Activated T-helper 9 cell treated with anti-CD3 and anti-CD28 coated beads, Interleukin-2, amount 50 U/mL, for 16 hours (primary cell): ENCODE results near the gene MUC15.
"Not testable (repeated sequence)": the region's sequence is repeated elsewhere in the genome, so short reads cannot be mapped to it uniquely, and the experiment has no call there.

Experiments used
- DNase-seq: peaks from one replicate; pipeline ENCODE4 v3.0.0-alpha.2; 2020; ENCODE audit warnings: low read depth

The MUC15 gene, protein sequence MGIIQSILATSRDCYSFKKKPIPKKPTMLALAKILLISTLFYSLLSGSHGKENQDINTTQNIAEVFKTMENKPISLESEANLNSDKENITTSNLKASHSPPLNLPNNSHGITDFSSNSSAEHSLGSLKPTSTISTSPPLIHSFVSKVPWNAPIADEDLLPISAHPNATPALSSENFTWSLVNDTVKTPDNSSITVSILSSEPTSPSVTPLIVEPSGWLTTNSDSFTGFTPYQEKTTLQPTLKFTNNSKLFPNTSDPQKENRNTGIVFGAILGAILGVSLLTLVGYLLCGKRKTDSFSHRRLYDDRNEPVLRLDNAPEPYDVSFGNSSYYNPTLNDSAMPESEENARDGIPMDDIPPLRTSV

DNA sequence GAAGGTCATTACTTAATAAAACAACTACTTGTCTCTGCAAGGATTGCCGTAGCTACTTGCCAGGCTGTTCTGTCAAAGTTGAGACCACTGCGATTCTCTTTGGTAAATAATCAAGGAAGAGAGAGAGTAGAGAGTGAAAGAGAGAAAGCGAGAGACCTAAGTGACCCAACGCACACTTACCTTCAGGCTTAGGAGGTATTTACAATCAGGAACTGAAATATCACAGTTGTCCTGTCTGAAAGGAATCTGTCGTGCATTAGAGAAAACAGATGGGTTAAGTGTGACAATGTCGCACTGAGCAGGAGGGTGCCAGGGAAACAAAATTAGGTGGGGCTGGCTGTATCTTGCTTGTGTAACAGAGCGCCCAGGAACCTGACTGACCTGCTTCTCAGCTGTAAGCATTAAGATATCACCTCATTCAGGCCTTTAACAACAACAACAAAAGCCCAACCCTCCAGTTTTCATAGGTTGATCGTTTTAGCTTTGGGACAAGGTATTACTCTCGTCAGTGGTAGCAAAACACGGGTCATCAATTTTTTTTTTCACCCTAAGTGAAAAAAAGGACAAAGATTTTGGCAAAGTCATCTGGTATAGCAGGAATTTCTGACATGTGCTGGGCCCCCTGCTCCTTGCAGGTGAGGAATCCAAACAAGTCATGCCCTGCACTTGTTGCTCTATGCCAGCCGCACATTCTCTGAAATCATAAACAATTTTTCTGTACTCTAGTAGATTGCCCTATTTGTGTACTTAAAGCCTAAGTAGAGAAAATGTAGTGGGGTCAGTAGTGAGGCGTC lies at the start of gene MUC15:
MUC15 (minus strand) TSS at position 403 of the 794 bp plus-strand sequence. CDS start 5,169 bp downstream, outside the sequence.
- DNase-seq: no peak

DNA sequence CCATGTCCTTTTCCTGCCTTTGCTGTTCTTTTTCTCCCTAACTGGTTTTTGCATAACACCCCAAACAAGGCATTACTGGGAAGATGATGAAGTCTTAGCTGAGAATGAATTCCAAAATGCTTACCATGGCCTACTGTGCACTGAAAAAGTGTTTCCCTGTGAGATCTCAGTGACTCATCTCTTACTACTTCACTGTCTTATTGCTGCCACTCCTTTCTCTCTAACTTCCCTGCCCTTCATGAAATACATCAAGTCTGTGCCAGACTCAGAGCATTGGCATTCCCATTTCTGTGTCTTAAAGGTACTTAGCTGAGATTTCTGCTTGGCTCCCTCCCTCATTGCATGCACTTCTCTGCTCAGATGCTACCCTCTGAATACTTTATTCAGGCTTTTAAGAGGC lies 49.1 kb upstream of the MUC15 start:
- DNase-seq: no peak

DNA sequence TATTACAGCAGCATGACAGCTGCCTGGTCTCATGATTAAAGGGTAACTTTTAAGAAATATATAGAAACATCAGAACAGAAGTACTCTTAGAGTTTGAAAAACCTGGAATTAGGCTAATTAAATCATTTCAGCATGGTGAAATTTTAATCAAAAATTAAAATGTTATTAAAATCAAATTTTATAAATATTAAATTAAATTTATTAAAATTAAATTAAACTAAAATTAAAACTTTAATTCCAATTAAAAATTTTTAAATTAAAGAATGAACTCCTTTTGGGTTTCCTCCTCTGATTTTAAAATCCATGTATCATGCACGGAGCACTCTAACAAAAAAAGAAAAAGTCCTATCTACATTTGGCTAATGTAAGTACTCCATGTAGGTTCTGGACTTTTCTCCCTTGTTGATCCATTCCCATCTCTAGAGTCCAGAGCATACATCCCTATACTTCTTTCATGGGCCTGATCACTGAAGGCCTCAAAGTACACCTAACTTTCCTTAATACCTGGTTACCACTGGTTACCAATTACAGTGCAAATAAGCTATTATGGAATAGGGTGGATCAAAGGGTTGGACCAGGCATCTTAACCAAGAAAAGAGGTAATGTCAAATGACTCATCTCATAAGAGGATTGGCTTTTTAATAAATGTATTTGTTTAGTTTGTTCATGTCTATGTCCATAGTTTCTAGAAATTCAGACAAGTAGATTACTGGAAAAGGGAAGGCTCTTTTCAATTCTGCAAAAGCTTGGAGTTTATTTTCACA lies 48.4 kb upstream of the MUC15 start:
- no peak for DNase-seq

DNA sequence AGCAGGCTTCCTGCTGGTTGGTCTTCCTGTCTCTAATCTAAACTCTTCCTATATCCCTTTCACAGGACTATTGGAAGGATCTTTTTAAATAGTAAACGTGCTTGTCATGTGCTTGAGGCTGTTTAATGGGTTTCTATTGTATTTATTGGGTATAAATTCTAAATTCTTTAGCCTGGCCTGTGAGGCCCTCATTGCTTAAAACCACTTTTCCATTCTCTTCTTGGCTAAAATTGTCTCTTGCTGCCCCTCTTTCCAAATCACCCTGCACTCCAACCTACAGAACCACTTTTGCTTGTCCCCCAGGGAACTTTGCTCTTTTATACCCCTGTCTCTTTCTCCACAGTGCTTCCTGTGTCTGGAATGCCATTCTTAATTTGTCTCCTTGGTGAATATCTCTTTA lies 46.4 kb upstream of the MUC15 start:
- no peak for DNase-seq

DNA sequence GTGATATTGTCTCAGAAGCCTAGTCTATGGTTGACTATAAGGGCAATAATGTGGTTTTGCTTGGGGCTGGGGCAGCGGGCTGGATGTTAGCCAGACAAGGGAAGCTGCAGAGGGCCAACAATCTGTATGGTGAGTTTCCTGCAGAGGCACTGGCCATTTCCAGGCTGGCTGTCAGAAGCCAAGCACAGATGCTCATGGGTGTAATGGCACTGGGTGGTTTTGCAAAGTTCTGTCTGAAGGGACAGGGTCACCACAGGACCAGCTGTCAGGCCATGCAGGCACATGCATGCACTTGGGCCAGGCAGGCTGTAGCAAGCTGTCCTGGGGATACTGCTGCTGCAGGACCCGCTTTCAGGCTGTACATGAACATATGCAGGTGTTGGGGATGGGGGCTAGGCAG lies 41.7 kb upstream of the MUC15 start:
- DNase-seq: no peak

DNA sequence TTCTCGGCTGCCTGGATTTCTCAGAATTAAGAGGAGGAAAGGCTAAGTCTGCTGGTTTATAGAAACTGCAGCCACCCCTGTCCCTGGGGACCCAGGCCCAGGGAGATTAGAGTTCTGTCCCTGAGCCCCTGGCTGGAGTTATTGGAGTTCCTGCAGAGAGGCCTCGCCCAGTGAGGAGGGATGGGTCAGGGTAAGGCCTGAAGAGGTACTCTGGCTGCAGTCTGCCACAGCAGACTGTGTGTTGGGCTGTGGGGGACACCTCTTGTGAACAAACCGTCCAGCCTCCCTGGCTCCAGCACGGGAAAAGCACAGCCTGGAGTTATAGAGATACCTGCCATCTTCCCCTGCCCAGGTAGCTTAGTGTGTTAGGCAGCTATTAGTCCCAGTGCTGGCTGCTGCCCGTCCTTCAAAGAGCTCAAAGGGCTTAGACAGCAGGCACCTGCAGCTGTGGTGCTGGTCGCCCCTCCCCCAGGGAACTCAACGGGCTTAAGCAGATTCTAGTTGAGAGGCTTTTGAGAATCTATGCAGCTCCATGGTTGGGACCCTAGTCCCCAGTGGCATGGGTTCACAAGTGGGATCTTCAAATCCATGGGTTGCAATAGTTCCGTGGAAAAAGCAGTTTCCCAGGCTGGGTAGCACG lies 36.6 kb upstream of the MUC15 start:
- no peak for DNase-seq

DNA sequence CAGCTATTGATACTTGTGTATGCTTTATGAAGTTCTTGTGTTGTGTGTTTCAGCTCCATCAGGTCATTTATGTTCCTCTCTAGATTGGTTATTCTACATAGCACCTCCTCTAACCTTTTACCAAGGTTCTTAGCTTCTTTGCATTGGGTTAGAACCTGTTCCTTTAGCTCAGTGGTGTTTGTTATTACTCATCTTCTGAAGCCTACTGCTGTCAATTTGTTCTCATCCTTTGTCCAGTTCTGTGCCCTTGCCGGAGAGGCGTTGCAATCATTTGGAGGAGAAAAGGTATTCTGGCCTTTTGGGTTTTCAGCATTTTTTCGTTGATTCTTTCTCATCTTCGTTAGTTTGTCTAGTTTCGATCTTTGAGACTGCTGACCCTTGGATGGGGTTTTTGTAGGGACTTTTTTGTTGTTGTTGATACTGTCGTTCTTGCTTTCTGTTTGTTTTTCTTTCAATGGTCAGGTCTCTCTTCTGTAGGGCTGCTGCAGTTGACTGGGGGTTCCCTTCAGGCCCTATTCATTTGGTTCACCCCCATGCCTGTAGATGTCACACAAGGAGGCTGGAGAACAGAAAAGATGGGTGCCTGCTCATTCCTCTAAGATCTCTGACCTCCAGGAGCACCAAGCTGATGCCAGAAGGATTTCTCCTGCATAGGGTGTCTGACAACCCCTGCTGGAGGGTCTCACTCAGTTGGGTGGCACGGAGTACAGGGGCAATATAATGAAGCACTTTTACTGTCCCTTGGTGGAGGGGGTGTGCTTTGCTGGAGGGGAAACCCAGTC lies 35.9 kb upstream of the MUC15 start:
- DNase-seq: no peak

DNA sequence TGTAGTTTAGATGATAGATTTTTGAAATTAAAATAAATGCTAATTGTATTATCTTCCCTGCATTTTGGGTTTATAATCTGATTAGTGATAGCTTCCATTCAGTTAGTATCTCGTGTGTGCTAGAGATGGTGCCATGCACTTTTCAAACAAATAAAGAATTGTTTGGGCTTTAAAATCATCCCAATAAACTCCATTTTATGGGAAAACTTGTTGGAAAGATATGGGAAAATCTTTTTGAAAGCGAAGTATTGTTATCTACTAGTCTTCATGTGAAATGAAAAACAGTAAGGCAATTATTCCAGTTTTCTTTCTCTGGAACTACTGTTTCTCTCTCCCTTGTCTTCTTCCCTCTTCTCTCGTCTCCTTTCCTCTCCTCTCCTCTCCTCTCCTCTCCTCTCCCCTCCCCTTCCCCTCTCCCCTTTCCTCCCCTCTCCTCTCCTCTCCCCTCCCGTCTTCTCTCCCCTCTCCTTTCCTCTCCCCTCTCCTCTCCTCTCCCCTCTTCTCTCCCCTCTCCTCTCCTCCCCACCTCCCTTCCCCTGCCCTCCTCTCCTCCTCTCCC lies 27.9 kb upstream of the MUC15 start:
- DNase-seq: no peak

DNA sequence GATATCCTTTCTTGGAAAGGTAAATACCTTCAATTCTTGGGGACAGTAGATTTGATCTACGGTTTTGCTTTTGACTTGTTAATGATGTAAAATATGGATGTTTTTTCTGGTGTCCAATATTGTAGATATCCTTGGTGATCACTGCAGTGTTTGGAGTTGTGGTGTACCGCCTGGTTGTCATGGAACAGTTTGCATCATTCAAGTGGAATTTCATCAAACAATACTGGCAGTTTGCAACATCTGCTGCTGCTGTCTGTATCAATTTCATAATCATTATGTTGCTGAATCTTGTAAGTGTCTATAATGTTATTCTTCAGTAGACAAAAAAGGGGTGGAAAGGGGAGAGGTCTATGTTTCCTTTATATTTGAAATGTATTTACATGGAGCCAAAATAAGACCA lies 27.4 kb upstream of the MUC15 start:
- no peak for DNase-seq

DNA sequence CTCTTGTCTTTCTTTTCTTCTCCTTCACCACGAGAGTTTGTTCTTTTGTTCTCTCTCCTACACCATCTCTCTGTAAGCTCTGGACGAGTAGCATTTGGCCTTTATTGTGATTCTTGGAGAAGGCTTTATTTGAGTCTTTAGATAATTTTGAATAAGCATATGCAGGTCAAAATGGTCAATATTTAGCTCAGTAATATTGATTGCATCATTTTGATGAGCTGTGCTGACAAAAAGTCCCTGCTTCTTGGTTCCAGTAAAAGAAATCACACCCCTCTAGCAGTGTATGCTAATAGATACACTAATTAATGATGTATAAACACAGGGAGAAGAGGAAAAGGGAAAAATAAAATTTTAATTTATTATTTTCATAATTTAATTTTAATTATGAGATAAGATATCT lies 25.8 kb upstream of the MUC15 start:
- no peak for DNase-seq

DNA sequence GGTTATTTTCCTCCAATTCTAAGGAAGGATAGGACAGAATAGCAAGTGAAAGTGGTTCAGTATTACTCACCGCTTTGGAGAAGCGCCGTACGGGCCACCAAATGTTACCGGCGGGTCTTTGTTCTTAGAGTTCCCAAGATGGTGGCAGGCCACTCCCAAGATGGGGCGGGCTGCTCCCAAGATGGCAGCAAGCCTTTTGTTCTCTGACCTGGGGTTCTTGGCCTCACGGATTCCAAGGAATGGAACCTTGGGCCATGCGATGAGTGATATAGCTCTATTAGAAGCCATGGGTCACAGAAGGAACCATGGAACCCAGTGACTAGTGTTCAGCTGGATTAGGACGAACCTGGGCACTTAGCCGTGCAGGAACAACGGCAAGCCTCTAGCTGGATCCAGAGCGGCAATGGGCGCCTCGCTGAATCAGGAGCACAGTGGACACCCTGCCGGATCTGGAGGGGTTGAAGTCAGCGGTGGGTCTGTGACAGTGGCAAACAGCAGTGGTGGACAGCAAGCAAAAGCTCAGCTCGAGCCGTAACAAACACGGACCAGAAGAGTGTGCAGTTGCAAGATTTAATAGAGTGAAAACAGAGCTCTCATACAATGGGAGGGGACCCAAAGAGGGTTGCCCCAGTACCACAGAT lies 25.1 kb upstream of the MUC15 start:
- not testable (repeated sequence) for DNase-seq

DNA sequence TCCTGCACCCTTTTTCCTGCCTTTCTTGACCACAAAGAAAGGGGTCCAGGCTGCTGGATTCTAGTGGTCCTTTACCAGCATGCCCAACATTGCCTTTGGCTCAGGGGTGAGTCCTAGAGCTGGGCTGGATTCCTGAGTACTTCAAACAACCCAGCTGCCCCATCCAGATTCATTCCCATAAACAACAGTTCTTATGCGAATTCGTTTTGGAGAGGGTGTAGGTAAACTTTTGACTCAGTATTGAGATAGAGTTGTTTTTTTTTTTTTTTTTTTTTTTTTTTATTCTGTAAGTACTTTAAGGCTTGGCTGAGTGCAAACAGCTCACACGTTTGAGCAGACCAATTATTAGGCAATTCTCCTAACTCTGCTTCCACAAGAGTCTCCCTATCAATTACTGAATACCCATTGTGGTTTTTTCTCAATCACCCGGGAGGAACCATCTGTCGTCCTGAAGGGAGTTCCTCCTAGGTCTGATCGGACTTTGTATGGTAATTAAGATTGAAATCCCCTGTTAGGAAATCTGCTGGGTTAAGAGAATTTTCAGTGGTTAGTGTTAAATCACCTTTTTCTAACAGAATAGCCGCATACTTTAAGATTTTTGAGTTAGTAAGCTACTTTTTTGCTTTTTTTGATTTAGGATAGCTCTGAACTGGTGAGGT lies 23.3 kb upstream of the MUC15 start:
- DNase-seq: not testable (repeated sequence)

DNA sequence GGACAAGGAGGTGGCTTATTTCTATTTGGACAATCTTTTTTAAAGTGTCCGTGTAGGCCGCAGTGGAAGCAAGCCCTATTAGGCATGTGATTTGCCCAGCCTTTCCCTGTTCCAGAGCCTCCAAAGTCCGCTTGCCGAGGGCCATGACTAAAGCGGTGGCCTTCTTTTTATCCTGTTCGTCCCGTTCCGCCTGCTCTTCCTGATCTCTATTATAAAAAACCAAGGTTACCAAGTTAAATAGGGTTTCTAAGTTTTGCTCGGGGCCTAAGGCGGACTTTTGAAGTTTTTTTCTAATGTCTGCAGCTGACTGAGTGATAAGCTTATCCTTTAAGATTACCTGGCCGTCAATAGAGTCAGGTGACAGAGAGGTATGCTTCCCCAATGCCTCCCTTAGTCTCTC lies 21.6 kb upstream of the MUC15 start:
- no peak for DNase-seq

DNA sequence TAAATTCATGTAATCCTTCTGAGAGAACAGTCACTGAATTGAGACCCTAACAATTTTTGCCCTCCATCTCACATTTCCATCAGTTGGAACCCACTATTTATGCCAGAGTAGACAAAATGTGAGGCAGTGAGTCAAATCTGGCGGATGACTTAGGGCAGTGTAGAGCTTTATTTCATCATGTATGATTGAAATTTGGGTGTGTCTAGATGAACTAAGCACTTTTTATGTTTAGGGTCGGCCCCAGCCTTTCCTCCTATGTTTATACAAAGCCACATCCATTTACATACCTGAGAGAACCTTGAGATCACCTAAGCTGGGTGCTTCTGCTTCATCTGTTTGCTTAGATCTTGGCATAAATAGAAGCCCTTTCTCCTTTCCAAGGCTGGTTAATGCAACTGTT lies 15.0 kb upstream of the MUC15 start:
- DNase-seq: no peak

DNA sequence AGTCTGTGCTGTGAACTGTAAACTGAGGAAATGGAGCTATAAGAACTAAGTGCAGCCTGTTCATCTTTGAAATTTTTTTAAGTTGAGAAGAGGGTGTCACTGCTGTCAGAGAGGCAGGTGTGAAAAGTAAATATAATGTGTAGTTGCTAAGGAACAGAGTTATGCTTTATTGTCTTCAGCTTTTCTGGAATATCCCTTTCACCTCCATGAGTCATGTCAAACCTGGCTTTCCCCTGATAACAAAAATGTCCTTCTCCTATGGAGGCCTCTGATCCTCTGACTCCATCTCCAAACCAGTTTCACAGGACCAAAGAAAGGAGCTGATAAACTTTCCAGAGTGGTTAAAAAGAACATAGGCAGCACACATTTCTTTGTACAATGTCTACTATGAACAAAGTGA lies 12.8 kb upstream of the MUC15 start:
- no peak for DNase-seq

DNA sequence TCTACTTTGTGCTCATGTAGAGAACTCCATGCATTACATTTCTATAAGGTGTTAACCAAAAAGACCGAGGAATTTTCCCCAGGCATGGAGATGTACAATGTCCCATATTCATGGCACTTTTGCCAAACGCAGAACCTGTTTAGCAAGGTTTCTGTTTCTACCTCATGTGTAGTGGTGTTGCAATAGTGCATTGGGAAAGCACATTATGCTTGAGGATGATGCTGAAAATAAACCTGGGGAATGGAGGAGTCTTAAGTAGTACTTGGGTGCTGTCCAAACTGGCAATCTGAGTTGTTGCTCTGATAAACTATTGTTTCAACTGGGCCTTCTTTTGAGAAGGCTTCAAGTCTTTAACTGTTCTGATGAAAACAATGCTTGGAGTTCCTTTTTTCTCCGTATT lies 11.5 kb upstream of the MUC15 start:
- no peak for DNase-seq

DNA sequence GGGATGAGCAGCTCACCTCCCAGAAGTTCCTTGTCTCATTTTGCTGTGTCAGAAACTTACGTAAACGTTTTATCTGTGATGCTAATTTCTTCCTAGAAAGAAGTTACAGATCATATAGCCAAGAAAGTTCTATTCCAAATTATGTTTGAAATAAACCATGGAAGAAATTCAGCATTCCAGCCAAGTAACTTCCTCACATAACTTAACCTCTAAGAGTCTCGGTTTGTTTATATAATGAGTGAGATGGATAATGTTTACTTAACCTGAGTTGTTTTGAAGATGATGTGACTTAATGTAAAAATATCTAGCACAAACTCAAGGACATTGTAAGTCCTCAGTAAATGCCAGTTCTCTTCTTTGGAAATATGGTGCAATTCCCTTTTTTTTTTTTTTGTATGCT lies 8.9 kb upstream of the MUC15 start:
- DNase-seq: no peak

DNA sequence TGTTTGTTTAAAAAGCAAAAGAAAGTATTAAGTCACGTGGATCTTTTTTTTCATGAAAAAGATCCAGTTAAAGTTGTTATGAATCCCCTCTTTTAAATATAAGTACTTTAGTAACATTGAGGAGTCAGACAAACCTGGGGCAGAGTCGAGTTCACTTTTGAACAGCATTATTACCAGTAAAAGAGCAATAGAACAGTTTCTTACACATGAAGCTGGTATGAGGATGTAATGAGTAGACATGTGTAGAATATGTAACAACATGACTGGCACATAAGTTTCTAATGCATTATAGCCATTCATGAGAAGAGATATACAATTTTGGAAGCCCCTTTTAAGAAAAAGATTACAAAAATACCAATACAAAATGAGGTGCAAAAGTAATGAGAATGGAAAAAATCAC lies 7.6 kb upstream of the MUC15 start:
- DNase-seq: no peak

DNA sequence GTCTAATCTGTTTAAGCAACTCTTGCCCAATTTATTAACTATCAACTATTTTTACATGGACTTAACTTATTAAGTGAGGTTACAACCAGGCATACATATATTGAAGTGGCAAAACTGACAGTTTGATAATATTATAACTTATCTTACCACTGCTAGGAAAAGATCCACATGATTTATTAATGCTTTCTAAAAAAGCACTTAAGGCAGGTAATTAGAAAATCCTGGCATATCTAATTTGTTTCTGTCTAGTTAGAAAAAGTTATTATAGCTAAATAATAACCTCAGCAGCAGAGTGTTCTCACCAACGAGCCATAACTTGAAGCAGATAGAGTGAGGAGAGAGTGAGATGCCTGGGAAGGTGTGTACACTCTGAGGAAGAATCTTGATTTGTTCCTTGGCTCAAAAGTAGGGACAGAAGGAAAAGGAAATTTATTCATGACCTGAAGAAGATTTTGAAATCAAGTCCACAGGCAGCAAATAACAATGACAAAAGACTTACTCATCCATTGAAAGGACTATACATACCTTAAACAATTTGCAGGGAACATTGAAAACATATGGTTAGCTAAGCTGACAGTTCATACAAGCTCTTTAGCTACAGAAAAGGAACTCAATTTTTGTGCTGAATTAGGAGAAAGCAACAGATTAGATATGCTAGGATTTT lies 7.1 kb upstream of the MUC15 start:
- DNase-seq: no peak

DNA sequence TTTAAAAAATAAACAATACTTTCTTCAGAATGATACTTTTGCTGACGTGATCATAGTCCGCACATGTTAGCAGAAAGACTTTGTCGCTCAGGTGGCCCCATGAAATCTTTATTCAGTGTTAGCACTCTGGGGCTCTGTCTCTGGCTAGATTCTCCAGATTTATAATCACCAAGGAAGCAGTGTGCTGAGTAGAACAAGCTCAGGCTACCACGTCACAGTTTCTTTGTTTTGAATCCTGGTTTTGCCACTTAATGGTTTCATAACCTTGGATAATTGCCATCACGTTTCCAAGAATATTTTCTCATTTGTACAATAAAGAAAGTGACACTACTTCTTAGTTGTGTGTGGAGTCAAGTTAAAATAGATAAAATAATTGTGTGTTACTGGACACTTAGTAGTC lies 3.9 kb upstream of the MUC15 start:
- DNase-seq: no peak
